ENCODE data around the gene HIP1R.
"Not testable (repeated sequence)": the region's sequence is repeated elsewhere in the genome, so short reads cannot be mapped to it uniquely, and the experiment has no call there.

The HIP1R gene

GRCh38 chr12:122875590-122876220 lies 40.4 kb downstream of the HIP1R start:
- no peak for DNase-seq

- not testable (repeated sequence) for DNase-seq
Measured at GRCh38 chr12:122876281-122876680, 41.0 kb downstream of the HIP1R start.

GRCh38 chr12:122876731-122877130 lies 41.5 kb downstream of the HIP1R start:
- no peak for DNase-seq

GRCh38 chr12:122878780-122879612 lies 43.7 kb downstream of the HIP1R start:
- DNase-seq = no peak

GRCh38 chr12:122880155-122880667 lies 45.0 kb downstream of the HIP1R start:
- DNase-seq = no peak

GRCh38 chr12:122880668-122881067 lies 45.4 kb downstream of the HIP1R start:
- no peak for DNase-seq

GRCh38 chr12:122882908-122883558 lies 47.8 kb downstream of the HIP1R start:
- DNase-seq = no peak

- DNase-seq = no peak
Measured at GRCh38 chr12:122884091-122884826, 49.0 kb downstream of the HIP1R start.

- DNase-seq = no peak
Measured at GRCh38 chr12:122884860-122885259, 49.6 kb downstream of the HIP1R start.

GRCh38 chr12:122886161-122886560 lies 50.9 kb downstream of the HIP1R start:
- DNase-seq = no peak

GRCh38 chr12:122886851-122887818 lies 51.9 kb downstream of the HIP1R start:
- no peak for DNase-seq

- no peak for DNase-seq
Measured at GRCh38 chr12:122887819-122888212, 52.6 kb downstream of the HIP1R start.

- peak; percentile 48 for DNase-seq
Measured at GRCh38 chr12:122888232-122888752, 53.0 kb downstream of the HIP1R start.

- no peak for DNase-seq
Measured at GRCh38 chr12:122889761-122890520, 54.7 kb downstream of the HIP1R start.

GRCh38 chr12:122891661-122892525 lies 56.6 kb downstream of the HIP1R start:
- DNase-seq = no peak

GRCh38 chr12:122892724-122893123 lies 57.5 kb downstream of the HIP1R start:
- not testable (repeated sequence) for DNase-seq

- no peak for DNase-seq
Measured at GRCh38 chr12:122893208-122894153, 58.2 kb downstream of the HIP1R start.
